ENCODE data around the gene ALAD.
"Not testable (repeated sequence)": the region's sequence is repeated elsewhere in the genome, so short reads cannot be mapped to it uniquely, and the experiment has no call there.

The ALAD gene

DNA sequence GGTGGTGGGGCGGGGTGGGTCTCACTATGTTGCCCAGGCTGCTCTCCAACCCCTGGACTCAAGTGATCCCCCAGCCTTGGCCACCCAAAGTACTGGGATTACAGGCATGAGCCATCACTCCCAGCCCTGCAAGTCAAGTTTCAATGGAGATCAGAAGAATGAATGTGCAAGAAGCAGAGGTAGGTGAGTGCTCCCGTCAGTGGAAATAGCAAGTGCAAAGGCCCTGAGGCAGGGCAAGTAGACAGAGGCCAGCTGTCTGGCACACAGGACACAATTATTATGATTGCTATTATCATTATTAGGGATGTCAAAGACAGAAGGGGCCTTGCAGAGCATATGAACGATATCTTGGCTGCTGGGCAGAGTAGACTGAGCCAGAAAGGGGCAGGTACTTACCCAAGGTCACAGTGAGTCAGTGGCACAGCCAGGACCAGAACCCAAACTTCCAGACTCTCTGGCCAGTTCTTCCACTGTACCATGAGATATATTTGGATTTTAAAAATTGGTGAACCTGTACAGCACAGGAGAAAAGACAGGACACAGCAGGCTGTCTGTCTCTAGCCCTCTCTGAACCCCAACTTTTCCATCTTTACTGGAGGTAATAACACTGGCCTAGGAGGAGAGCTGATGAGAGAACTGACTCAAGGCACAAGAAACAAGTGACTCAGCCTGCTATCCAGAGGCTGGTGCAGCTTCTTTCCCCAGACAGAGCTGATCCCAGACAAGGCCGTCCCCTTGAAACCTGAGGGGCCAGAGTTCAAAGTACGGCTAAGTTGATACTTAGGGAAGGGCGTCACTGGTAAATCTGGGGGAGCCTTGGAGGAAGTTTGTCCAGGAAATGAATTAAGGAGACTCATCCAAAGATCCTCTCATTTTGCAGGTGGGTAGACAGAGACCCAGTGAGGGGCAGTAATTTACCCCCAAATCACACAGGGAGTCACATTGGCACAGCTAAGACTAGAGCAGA, 25.7 kb downstream of the ALAD start:
- peaks cover 6% of the 10 kb centered on the region for H3K36me3 ChIP-seq (ENCODE audit: insufficient read depth, low read length)
- no peak overlapping the region for H2AFZ ChIP-seq (ENCODE audit: low read depth, low read length)
- peaks cover 3% of the 10 kb centered on the region for H3K4me1 ChIP-seq (ENCODE audit: insufficient read depth, low read length)
- no peaks in the 10 kb centered on the region for H3K27me3 ChIP-seq (ENCODE audit: insufficient read depth, low read length)
- no peaks in the 10 kb centered on the region for H3K9me3 ChIP-seq (ENCODE audit: low read length)
- no peak overlapping the region for H3K4me3 ChIP-seq (ENCODE audit: low read length)

DNA sequence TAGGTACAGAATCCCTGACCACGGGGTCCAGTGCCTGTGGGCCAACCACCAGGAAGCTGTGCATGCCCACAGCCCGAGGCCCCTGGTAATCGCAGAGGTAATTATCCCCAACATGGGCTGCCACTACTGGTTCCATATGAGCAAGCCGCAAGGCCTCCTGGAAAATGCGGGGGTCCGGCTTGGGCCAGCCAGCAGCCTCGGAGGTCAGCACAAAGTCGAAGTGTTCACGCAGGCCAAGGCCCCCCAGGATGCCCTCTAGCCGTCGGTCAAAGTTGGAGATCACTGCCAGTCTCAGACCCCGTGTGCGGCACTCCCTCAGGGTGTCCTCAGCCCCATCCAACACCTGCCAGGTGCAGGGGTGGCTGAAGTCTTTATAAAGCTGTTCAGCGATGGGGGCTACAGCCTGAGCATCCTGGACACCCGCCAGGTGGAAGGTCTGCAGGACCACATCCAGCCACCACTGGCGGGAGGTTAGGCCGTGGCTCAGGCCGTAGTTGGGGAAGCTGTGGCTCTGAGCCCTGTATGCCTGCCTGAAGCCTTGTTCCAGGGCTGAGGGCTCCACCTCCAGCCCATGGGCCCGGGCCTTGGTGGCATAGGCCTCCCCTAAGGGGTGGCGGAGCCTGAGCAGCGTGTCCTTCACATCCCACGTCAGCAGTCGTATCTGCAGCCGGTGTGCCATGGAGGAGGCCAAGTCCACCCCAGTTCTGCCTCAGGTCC, 27.2 kb downstream of the ALAD start:
- Histone ChIP-seq H3K4me3 (ENCODE audit: low read length) (no peak overlapping the region), H3K4me1 (ENCODE audit: insufficient read depth, low read length) (no peaks in the 10 kb centered on the region), H3K27me3 (ENCODE audit: insufficient read depth, low read length) (no peaks in the 10 kb centered on the region), H3K36me3 (ENCODE audit: insufficient read depth, low read length) (peaks cover 6% of the 10 kb centered on the region), H2AFZ (ENCODE audit: low read depth, low read length) (no peak overlapping the region), H3K9me3 (ENCODE audit: low read length) (no peaks in the 10 kb centered on the region)

DNA sequence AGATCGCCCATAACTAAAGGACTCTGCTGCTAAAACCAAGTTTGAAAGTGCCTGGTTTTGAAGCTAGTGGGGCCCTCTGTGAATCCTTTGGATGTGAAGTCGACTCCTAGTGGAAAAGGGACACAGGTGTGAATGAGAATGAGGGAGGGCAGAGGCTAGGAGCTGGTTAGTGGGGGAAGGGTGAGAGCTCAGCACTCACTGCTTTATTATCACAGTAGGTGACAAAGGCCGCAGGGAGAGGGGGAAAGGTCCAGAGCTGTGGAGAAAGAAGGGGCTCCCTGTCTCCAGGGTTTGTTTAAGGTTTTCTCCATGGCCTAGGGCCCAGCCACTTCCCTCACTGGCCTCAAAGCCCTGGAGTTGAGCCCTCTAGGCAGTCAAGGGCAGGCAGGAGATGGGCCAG, 27.8 kb downstream of the ALAD start:
- Histone ChIP-seq H3K36me3 (ENCODE audit: insufficient read depth, low read length) (peaks cover 6% of the 10 kb centered on the region), H3K4me1 (ENCODE audit: insufficient read depth, low read length) (no peaks in the 10 kb centered on the region), H2AFZ (ENCODE audit: low read depth, low read length) (no peak overlapping the region), H3K27me3 (ENCODE audit: insufficient read depth, low read length) (no peaks in the 10 kb centered on the region), H3K4me3 (ENCODE audit: low read length) (no peak overlapping the region), H3K9me3 (ENCODE audit: low read length) (no peaks in the 10 kb centered on the region)

DNA sequence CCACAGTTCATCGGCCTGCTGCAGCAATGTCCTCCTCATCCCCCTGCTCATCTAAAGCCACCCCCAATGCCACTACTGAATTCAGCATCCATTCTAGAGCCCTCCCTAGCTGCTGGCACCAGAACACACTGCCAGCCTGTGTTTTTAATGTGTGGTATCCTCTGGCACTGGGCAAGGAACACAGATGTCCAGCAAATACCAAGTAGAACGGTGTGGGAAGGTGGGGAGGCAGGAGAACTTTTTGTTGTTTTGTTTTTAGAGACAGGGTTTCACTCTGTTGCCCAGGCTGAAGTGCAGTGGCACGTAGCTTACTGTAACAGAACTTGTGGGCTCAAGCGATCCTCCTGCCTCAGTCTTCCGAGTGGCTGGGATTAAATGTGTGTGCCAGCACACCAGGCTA, 29.0 kb downstream of the ALAD start:
- H2AFZ ChIP-seq (ENCODE audit: low read depth, low read length), result no peak overlapping the region
- no peak overlapping the region for H3K4me3 ChIP-seq (ENCODE audit: low read length)
- H3K27me3 ChIP-seq (ENCODE audit: insufficient read depth, low read length), result no peaks in the 10 kb centered on the region
- no peaks in the 10 kb centered on the region for H3K4me1 ChIP-seq (ENCODE audit: insufficient read depth, low read length)
- no peaks in the 10 kb centered on the region for H3K9me3 ChIP-seq (ENCODE audit: low read length)
- peaks cover 6% of the 10 kb centered on the region for H3K36me3 ChIP-seq (ENCODE audit: insufficient read depth, low read length)

DNA sequence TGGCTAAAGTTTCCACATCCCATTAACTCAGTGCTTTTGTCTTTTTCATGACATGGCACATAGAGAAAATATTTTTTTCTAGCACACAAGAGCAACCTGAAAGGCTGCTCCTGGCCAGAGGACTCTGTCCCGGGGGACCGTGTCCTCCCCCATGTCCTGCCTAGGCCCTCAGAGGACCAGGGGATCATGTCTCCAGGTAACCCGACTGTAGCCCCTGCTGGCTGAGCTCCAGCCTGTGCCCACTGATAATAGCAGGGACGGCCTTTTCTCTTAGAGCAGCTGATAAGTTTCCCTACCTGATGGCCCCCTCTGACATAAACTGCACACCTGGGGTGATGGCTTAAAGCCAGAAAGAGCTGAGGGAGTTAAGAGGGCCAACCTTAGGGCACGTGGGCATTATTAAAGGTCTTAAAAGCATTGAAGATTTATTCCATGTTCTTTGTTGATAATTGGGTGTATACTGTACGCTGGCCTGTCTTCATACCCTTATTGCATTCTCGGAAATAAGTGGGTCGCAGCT, 30.2 kb downstream of the ALAD start:
- Histone ChIP-seq H2AFZ (ENCODE audit: low read depth, low read length) (no peak overlapping the region), H3K9me3 (ENCODE audit: low read length) (no peaks in the 10 kb centered on the region), H3K27me3 (ENCODE audit: insufficient read depth, low read length) (no peaks in the 10 kb centered on the region), H3K4me1 (ENCODE audit: insufficient read depth, low read length) (no peaks in the 10 kb centered on the region), H3K36me3 (ENCODE audit: insufficient read depth, low read length) (peaks cover 6% of the 10 kb centered on the region), H3K4me3 (ENCODE audit: low read length) (no peak overlapping the region)

DNA sequence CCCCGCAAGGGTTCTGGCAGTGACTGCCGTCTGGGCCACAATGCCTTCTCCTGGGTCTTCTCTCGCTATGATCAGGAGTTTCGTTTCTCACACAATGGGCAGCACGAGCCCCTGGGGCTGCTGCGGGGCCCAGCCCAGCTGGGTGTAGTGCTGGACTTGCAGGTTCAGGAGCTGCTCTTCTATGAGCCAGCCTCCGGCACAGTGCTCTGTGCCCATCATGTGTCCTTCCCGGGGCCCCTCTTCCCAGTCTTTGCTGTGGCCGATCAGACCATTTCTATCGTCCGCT, 31.3 kb downstream of the ALAD start:
- peaks cover 6% of the 10 kb centered on the region for H3K36me3 ChIP-seq (ENCODE audit: insufficient read depth, low read length)
- no peaks in the 10 kb centered on the region for H3K4me1 ChIP-seq (ENCODE audit: insufficient read depth, low read length)
- no peaks in the 10 kb centered on the region for H3K27me3 ChIP-seq (ENCODE audit: insufficient read depth, low read length)
- no peak overlapping the region for H2AFZ ChIP-seq (ENCODE audit: low read depth, low read length)
- H3K4me3 ChIP-seq (ENCODE audit: low read length), result no peak overlapping the region
- no peaks in the 10 kb centered on the region for H3K9me3 ChIP-seq (ENCODE audit: low read length)

DNA sequence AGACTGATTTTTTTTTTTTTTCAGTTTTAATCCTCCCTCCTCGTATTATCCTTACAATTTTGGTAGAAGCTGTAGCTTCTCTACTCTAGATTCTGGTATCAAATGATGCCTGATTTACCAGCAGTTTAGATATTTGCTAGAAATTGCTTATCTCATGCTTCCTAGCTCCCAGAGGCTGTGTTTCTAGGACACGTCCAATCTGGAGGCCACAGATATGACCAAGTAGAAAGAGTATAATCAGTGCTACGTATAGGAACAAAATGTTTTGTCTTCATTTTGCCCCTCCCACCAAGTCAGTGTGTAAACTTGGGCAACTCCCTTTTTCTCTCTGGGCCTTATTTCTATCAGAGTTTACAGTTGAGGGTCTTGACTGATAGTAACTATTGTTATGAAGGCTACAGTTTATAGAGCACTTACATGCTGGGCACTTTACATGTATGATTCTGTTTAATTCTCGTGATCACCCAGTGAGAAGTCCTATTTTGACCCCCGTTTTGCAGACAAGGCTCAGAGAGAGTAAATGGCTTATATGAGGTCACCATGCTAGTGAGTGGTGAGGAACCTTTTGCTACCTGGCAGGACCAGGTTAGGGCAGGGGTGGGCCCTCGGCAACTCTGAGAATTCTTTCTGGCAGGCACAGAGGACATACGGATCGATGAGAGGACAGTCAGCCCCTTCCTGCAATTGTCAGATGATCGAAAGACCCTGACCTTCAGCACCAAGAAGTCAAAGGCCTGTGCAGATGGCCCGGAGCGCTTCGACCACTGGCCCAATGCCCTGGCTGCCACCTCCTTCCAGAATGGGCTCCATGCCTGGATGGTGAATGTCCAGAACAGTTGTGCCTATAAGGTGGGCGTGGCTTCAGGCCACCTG, 31.9 kb downstream of the ALAD start:
- H3K4me3 ChIP-seq (ENCODE audit: low read length), result no peak overlapping the region
- H2AFZ ChIP-seq (ENCODE audit: low read depth, low read length), result no peak overlapping the region
- peaks cover 5% of the 10 kb centered on the region for H3K36me3 ChIP-seq (ENCODE audit: insufficient read depth, low read length)
- H3K4me1 ChIP-seq (ENCODE audit: insufficient read depth, low read length), result no peaks in the 10 kb centered on the region
- no peaks in the 10 kb centered on the region for H3K9me3 ChIP-seq (ENCODE audit: low read length)
- no peaks in the 10 kb centered on the region for H3K27me3 ChIP-seq (ENCODE audit: insufficient read depth, low read length)

DNA sequence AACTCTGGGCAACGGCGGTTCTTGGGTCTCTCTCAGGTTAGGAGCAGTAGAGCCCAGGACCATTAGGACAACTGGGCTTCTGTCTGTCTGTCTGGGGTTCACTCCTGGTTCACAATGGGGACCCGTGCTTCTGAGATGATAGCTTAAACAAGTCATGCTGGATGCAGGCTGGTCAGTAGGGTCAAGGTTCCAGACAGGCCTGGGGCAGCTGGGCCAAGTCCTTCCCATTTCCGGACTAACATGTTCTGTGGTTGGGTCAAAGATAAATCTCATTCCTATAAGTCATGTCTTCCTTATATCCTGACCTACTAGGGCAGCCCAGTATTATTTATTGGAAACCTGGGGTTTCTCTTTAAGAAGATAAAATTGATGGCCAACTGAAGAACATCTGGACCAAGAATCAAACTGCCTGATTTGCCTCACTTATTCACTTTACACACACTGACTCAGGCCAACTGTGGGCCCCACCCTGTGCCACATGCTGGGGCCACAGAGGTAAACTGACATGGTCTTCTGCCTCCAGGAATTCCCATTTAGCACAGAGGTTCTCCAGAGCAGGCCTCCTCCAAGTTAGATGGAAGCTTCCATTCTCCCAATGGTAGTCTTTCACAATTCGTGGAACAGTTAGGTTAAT, 32.6 kb downstream of the ALAD start:
- no peaks in the 10 kb centered on the region for H3K4me1 ChIP-seq (ENCODE audit: insufficient read depth, low read length)
- no peaks in the 10 kb centered on the region for H3K9me3 ChIP-seq (ENCODE audit: low read length)
- H2AFZ ChIP-seq (ENCODE audit: low read depth, low read length), result no peak overlapping the region
- no peak overlapping the region for H3K4me3 ChIP-seq (ENCODE audit: low read length)
- no peaks in the 10 kb centered on the region for H3K36me3 ChIP-seq (ENCODE audit: insufficient read depth, low read length)
- H3K27me3 ChIP-seq (ENCODE audit: insufficient read depth, low read length), result no peaks in the 10 kb centered on the region

DNA sequence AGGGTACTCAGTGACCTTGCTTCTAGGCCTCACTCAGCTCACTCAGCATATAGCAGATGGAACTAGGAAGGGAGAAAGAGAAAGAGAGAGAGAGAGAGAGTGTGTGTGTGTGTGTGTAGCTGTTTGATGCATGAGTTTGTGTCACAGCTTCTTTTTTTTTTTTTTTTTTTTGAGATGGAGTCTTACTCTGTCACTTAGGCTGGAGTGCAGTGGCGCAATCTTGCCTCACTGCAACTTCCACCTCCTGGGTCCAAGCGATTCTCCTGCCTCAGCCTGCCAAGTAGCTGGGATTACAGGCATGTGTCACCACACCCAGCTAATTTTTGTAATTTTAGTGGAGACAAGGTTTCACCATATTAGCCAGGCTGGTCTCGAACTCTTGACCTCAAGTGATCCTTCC, 35.4 kb downstream of the ALAD start:
- H3K4me3 ChIP-seq (ENCODE audit: low read length); H3K27me3 ChIP-seq (ENCODE audit: insufficient read depth, low read length); H3K36me3 ChIP-seq (ENCODE audit: insufficient read depth, low read length): not testable (repeated sequence)

DNA sequence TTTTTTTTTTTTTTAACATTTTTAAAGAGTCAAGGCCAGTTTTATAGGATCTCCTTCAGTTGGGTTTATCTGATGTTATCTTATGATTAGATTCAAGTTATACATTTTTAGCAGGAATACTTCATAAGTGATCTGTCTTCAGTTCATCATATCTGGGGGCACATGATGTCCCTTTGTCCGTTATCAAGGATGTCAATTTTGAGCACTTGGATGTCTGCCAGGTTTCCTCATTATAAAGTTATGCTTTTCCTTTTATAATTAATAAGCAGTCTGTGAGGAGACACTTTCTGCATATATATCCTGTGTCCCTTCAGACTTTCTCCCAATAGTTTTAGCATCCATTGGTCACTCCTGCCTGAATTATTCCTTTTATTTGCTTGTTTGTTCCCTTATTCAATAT, 36.1 kb downstream of the ALAD start:
- H3K9me3 ChIP-seq (ENCODE audit: low read length), result no peaks in the 10 kb centered on the region
- no peak overlapping the region for H2AFZ ChIP-seq (ENCODE audit: low read depth, low read length)
- no peaks in the 10 kb centered on the region for H3K36me3 ChIP-seq (ENCODE audit: insufficient read depth, low read length)
- peaks cover 4% of the 10 kb centered on the region for H3K4me1 ChIP-seq (ENCODE audit: insufficient read depth, low read length)
- H3K27me3 ChIP-seq (ENCODE audit: insufficient read depth, low read length), result peaks cover 11% of the 10 kb centered on the region
- H3K4me3 ChIP-seq (ENCODE audit: low read length), result no peak overlapping the region

More for the DNA sequence above, 35.4 kb downstream of the ALAD start:
- H2AFZ ChIP-seq (ENCODE audit: low read depth, low read length); H3K4me1 ChIP-seq (ENCODE audit: insufficient read depth, low read length); H3K9me3 ChIP-seq (ENCODE audit: low read length): not testable (repeated sequence)

DNA sequence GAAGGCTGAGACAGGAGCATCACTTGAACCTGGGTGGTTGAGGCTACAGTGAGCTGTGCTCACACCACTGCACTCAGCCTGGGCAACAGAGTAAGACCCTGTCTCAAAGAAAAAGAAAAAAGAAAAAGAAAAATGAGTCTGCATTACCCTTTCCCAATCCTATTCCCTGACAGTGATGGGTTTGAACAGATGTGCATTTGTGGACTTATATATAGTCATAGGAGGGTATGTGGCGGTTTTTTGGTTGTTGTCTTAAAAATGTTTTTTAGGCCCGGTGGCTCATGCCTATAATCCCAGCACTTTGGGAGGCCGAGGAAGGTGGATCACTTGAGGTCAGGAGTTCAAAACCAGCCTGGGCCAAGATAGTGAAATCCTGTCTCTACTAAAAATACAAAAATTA, 37.7 kb downstream of the ALAD start:
- H3K36me3 ChIP-seq (ENCODE audit: insufficient read depth, low read length), result no peaks in the 10 kb centered on the region
- H3K4me3 ChIP-seq (ENCODE audit: low read length), result no peak overlapping the region
- no peak overlapping the region for H2AFZ ChIP-seq (ENCODE audit: low read depth, low read length)
- peaks cover 11% of the 10 kb centered on the region for H3K27me3 ChIP-seq (ENCODE audit: insufficient read depth, low read length)
- H3K4me1 ChIP-seq (ENCODE audit: insufficient read depth, low read length), result peaks cover 4% of the 10 kb centered on the region
- H3K9me3 ChIP-seq (ENCODE audit: low read length), result no peaks in the 10 kb centered on the region

DNA sequence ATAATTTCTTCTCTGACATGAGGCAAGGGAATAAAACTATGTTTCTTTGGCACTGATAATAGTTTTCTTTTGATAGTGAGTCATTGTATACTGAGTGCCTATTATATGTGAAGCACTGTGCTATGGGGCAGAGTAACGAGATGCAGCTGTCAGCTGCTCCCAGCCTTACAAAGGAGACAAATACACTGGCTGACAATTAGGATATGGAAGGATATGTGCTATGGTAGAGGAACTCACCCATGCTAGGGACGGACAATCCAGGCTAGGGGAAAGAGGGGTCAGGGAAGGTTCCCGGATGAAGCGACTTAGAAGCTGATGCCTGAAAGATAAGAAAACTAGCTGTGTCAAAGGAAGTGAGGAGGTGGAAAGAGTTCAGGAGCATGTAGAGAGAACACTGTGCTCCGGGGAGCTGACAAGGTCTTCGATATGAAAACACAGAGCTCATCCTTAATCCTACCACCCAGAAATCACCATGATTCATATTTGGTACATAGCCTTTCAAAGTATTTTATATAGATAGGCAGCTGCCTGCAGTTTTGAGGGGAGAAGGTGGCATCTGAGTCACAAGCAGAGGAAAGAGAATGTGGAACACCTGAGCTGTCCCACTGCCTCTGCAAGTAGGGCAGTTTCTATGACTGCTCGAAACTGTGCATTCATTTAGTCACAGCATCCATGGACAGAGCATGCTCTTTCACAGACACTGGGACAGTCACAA, 39.6 kb downstream of the ALAD start:
- Histone ChIP-seq H3K4me3 (ENCODE audit: low read length) (no peak overlapping the region), H2AFZ (ENCODE audit: low read depth, low read length) (no peak overlapping the region), H3K27me3 (ENCODE audit: insufficient read depth, low read length) (peaks cover 11% of the 10 kb centered on the region), H3K4me1 (ENCODE audit: insufficient read depth, low read length) (peaks cover 4% of the 10 kb centered on the region), H3K36me3 (ENCODE audit: insufficient read depth, low read length) (no peaks in the 10 kb centered on the region), H3K9me3 (ENCODE audit: low read length) (no peaks in the 10 kb centered on the region)
